HEK293T (cell line): ENCODE data around the gene GUCY1A2.

Experiments
- CTCF ChIA-PET: fragments of 350-600 bp; formaldehyde crosslinking; extraction: SDS; loops from one replicate; lab custom pipeline; 2021; ENCODE audit warnings: antibody characterized with exemption, inconsistent platforms; lab: Yijun Ruan, JAX
- POLR2A ChIA-PET: fragments of 350-600 bp; formaldehyde crosslinking; extraction: SDS; loops from one replicate; lab custom pipeline; 2020; ENCODE audit warnings: antibody characterized with exemption, inconsistent platforms; lab: Yijun Ruan, JAX
- DNase-seq: peaks from one replicate; pipeline ENCODE4 v3.0.0; 2012; ENCODE audit warnings: mixed read lengths; ENCODE audit errors: extremely low spot score
- ARNT ChIP-seq: fragments of 450-650 bp; IDR thresholded peaks from 2 replicates; pipeline ENCODE4 v1.6.1; 2017; ENCODE audit warnings: mild to moderate bottlenecking
- BHLHE40 ChIP-seq: fragments of 450-650 bp; IDR thresholded peaks from 2 replicates; pipeline ENCODE4 v1.6.1; 2016; ENCODE audit warnings: mild to moderate bottlenecking, moderate library complexity, borderline replicate concordance
- CTBP1 ChIP-seq: fragments of 450-650 bp; IDR thresholded peaks from 2 replicates; pipeline ENCODE4 v1.6.1; 2016; ENCODE audit warnings: borderline replicate concordance
- ELF4 ChIP-seq: fragments of 450-650 bp; IDR thresholded peaks from 2 replicates; pipeline ENCODE4 v1.6.1; 2017; ENCODE audit warnings: antibody characterized with exemption
- FOXA1 ChIP-seq: fragments of 450-650 bp; IDR thresholded peaks from 2 replicates; pipeline ENCODE4 v1.6.1; 2016; ENCODE audit warnings: mild to moderate bottlenecking
- FOXK2 ChIP-seq: fragments of 450-650 bp; IDR thresholded peaks from 2 replicates; pipeline ENCODE4 v1.6.1; 2016; ENCODE audit warnings: mild to moderate bottlenecking
- FOXM1 ChIP-seq: fragments of 450-650 bp; IDR thresholded peaks from 2 replicates; pipeline ENCODE4 v1.6.1; 2017; ENCODE audit warnings: mild to moderate bottlenecking, borderline replicate concordance
- HDGF ChIP-seq: fragments of 450-650 bp; IDR thresholded peaks from 2 replicates; pipeline ENCODE4 v1.6.1; 2017; ENCODE audit warnings: antibody characterized with exemption, borderline replicate concordance
- L3MBTL2 ChIP-seq: fragments of 450-650 bp; conservative IDR thresholded peaks from 2 replicates; pipeline ENCODE4 v1.6.1; 2016; ENCODE audit warnings: mild to moderate bottlenecking
- LEF1 ChIP-seq: fragments of 450-650 bp; IDR thresholded peaks from 2 replicates; pipeline ENCODE4 v1.6.1; 2017; ENCODE audit warnings: mild to moderate bottlenecking, borderline replicate concordance
- NFRKB ChIP-seq: fragments of 450-650 bp; IDR thresholded peaks from 2 replicates; pipeline ENCODE4 v1.6.1; 2016; ENCODE audit warnings: mild to moderate bottlenecking, moderate library complexity
- PKNOX1 ChIP-seq: fragments of 450-650 bp; IDR thresholded peaks from 2 replicates; pipeline ENCODE4 v1.6.1; 2016
- SP1 ChIP-seq: fragments of 450-650 bp; IDR thresholded peaks from 2 replicates; pipeline ENCODE4 v1.6.1; 2017
- SUZ12 ChIP-seq: fragments of 450-650 bp; IDR thresholded peaks from 2 replicates; pipeline ENCODE4 v1.6.1; 2016; ENCODE audit warnings: mild to moderate bottlenecking
- TARDBP ChIP-seq: fragments of 450-650 bp; IDR thresholded peaks from 2 replicates; pipeline ENCODE4 v1.6.1; 2016
- ZNF384 ChIP-seq: fragments of 450-650 bp; IDR thresholded peaks from 2 replicates; pipeline ENCODE4 v1.6.1; 2016

Gene GUCY1A2

GRCh38 chr11:106998916-106999188 lies 19.4 kb downstream of the GUCY1A2 start:
- ChIA-PET POLR2A (no interaction called here), CTCF (interaction anchor here (1.0 kb wide), 1 partner anchor 38 kb away, joined by 3 read pairs; no protein-coding TSS in a partner anchor)
- TF ChIP-seq CTBP1 (no peak), BHLHE40 (no peak), ELF4 (no peak)
- no peak for DNase-seq

GRCh38 chr11:106998116-106998915 lies 20.0 kb downstream of the GUCY1A2 start:
- TF ChIP-seq HDGF (no peak), BHLHE40 (no peak), FOXM1 (no peak), L3MBTL2 (no peak), LEF1 (no peak), CTBP1 (no peak), PKNOX1 (no peak), FOXK2 (no peak), SUZ12 (no peak), NFRKB (no peak), ARNT (no peak), ZNF384 (no peak), TARDBP (no peak), ELF4 (no peak), SP1 (no peak)
- POLR2A ChIA-PET = no interaction called here
- DNase-seq = no peak
- CTCF ChIA-PET = interaction anchor here (1.0 kb wide), 1 partner anchor 39 kb away, joined by 3 read pairs; no protein-coding TSS in a partner anchor

- CTCF ChIA-PET = no interaction called here
- TF ChIP-seq TARDBP (no peak), BHLHE40 (no peak), LEF1 (no peak), SUZ12 (no peak), FOXM1 (no peak), PKNOX1 (no peak), ELF4 (no peak), ZNF384 (no peak), L3MBTL2 (no peak), ARNT (no peak), SP1 (no peak), NFRKB (no peak), FOXA1 (no peak), CTBP1 (no peak), HDGF (no peak), FOXK2 (no peak)
- DNase-seq = no peak
- POLR2A ChIA-PET = no interaction called here
Observed at GRCh38 chr11:106997227-106997626, 21.0 kb downstream of the GUCY1A2 start.

GRCh38 chr11:106996691-106997090 lies 21.6 kb downstream of the GUCY1A2 start:
- TF ChIP-seq FOXA1 (no peak), HDGF (no peak), FOXK2 (no peak), SUZ12 (no peak), BHLHE40 (no peak), NFRKB (no peak), ARNT (no peak), L3MBTL2 (no peak), ELF4 (no peak), TARDBP (no peak), FOXM1 (no peak), CTBP1 (no peak), LEF1 (no peak), PKNOX1 (no peak), SP1 (no peak), ZNF384 (no peak)
- POLR2A ChIA-PET = no interaction called here
- DNase-seq = no peak
- CTCF ChIA-PET = no interaction called here

GRCh38 chr11:106990331-106990730 lies 27.9 kb downstream of the GUCY1A2 start:
- ChIA-PET CTCF (no interaction called here), POLR2A (no interaction called here)
- TF ChIP-seq SUZ12 (no peak), ELF4 (no peak), PKNOX1 (no peak), FOXA1 (no peak), ZNF384 (no peak), ARNT (no peak), HDGF (no peak)
- no peak for DNase-seq

GRCh38 chr11:106989078-106989455 lies 29.2 kb downstream of the GUCY1A2 start:
- TF ChIP-seq ELF4 (no peak), ARNT (no peak), SP1 (no peak), PKNOX1 (no peak), NFRKB (no peak), FOXM1 (no peak), TARDBP (no peak), SUZ12 (no peak), L3MBTL2 (no peak), FOXA1 (no peak), CTBP1 (no peak), FOXK2 (no peak), LEF1 (no peak), BHLHE40 (no peak)
- no peak for DNase-seq
- POLR2A ChIA-PET = interaction anchor here (0.7 kb wide), 1 partner anchor 583 kb away, joined by 3 read pairs; no protein-coding TSS in a partner anchor
- CTCF ChIA-PET = interaction anchor here (0.6 kb wide), 1 partner anchor 227 kb away, joined by 4 read pairs; no protein-coding TSS in a partner anchor
